PC-3 (cell line): ENCODE measurements around the gene KDM6A.

Source experiments
- CTCF ChIP-seq: fragments of 300-600 bp; sonication (generic); conservative IDR thresholded peaks from 2 replicates; pipeline ENCODE4 v1.5.1; 2017; ENCODE audit warnings: antibody characterized with exemption, low read depth, mild to moderate bottlenecking, low read length
- EZH2 ChIP-seq: fragments of 300-600 bp; sonication (generic); IDR thresholded peaks from one replicate; pipeline ENCODE4 v1.6.1; 2017; ENCODE audit warnings: antibody characterized with exemption, mild to moderate bottlenecking, low read length; ENCODE audit not compliant: unreplicated experiment
- EZH2phosphoT487 ChIP-seq: fragments of 300-600 bp; sonication (generic); IDR thresholded peaks from 2 replicates; pipeline ENCODE4 v1.6.1; 2018; ENCODE audit warnings: mild to moderate bottlenecking, antibody characterized with exemption, low read length, borderline replicate concordance

GRCh38 chrX:45083314-45083713, 210.3 kb downstream of the KDM6A start:
- TF ChIP-seq CTCF = no peak
- no peak for TF ChIP-seq EZH2
- no peak for TF ChIP-seq EZH2phosphoT487
